Hematopoietic multipotent progenitor cell treated with erythropoietin and hydrocortisone succinate and interleukin-3 and kit ligand, for 8 days (in vitro differentiated cells): ENCODE results near the gene MED12.

Source experiments
- DNase-seq: peaks from one replicate; pipeline ENCODE4 v3.0.0-alpha.2; 2015

The MED12 gene

GRCh38 chrX:71107762-71108360, 10.5 kb upstream of the MED12 start:
- DNase-seq, result peak; percentile 67

DNA sequence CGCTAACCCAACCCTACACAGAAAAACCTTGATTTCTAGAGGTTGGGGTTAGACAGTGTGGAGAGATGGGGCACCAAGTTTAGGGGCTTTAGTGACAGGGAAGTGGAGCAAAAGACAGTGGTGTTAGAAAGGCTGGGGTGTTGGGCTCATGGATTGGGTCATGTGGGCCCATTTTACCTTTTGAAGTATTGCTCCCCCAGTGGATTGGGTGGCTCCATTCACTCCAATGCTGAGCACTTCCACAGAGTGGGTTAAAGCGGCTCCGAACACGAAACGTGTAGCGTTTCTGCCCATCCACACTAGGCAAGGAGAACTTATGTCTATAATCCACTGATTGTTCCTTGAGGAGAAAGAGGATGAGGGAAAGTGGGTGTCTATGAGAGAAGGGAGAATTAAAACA, 9.3 kb upstream of the MED12 start:
- no peak for DNase-seq

- DNase-seq, result peak; percentile 68
Measured at GRCh38 chrX:71111141-71111843, 7.1 kb upstream of the MED12 start, which contains the start of gene IL2RG. IL2RG (minus strand) TSS chrX:71111577; CDS start chrX:71111539, 38 bp downstream.

GRCh38 chrX:71111921-71112431, 6.4 kb upstream of the MED12 start:
- no peak for DNase-seq

DNA sequence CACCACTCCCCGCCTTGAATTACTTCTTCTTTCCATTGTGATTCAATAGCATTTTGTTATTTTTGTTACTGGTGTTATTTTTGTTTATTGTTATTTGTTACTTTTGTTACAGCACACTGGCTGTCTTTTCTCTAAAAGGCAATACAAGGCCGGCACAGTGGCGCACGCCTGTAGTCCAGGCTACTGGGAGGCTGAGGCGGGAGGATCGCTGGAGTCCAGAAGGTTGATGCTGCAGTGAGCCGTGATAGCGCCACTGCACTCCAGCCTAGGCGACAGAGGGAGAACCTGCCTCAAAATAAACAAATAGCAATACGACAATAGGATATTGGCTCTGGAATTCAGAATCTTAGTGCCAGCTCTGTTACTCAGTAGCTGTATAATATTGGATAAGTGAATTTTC, 1.0 kb upstream of the MED12 start:
- DNase-seq, result no peak

DNA sequence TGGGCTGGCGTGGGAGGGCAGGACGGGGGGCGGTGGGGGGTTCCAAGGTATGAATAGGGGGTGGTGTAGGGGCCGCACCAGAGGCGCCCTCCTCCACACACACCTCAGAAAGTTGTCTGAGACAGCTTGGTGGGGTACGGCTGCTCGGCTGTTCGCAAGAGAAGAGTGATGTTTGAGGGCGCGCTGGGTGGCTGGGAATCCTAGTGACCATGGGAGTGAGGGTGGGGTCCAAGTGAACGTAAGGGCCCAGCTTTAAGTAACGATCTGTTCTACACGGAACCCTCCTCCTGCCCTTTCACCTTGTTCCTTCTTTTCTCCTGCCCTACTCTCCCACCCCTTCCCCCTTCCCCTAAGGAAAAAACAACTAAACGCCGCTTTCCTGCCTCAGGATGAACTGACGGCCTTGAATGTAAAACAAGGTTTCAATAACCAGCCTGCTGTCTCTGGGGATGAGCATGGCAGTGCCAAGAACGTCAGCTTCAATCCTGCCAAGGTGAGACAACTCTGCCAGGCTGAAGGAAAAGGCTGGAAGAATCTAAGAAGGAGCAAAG, 664 bp downstream of the MED12 start:
- no peak for DNase-seq

- DNase-seq, result no peak
Measured at GRCh38 chrX:71128166-71128833, 9.9 kb downstream of the MED12 start.

- peak; percentile 79 for DNase-seq
Measured at GRCh38 chrX:71128915-71129765, 10.7 kb downstream of the MED12 start.

DNA sequence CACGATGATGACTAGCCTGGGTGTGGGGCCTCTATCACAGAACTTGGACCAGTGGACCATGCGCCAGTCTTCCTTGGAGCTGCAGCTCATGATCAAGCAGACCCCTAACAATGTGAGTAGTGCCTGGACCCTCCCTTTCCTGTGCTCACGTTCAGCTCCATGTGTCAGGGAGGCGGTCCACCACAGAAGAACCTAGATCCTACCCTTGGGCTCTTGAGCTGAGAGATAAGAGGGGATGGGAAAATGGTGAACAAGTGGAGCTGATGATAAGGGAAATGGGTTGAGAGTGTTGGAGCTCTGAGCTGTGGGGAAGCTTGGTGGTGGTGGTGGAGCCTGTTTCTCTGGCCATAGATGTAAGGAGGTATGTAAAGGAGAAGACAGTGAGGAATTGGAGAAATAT, 13.1 kb downstream of the MED12 start:
- DNase-seq, result peak; percentile 91

DNA sequence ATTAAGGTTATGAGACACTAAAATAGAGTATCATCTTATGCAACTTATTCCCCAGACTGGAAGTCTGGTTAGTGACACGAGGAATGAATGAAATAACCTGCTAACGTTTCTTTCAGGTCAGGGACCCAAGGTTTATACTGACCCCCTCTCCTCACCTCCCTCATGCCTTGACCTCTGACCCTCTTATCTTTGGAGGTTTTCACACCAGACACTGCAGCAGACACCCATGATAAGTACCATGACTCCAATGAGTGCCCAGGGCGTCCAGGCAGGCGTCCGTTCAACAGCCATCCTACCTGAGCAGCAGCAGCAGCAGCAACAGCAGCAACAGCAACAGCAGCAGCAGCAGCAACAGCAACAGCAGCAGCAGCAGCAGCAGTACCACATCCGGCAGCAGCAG, 22.0 kb downstream of the MED12 start:
- DNase-seq, result no peak

- peak; percentile 61 for DNase-seq
Measured at GRCh38 chrX:71143508-71143907, 25.1 kb downstream of the MED12 start.

DNA sequence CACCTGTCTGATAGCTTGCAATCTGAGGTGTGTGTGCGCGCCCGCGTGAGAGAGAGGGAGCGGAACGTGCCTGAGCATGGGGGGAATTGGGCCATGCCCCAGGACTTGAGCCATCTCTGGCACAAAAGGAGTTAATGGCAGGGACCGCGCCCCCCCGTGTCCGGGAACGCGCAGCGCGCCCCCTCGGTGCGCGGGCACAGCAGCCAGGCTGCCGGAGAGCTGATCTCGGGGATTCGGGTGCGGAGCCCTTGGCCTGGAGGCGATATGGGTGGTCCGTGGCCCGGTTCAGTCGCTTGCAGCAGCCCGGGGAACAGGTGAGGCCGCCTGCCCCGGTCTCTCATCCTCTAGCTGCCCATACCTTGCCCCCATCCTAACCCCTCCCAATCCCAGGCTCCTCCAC, 26.3 kb downstream of the MED12 start, which contains the start of gene NLGN3:
NLGN3 (plus strand) TSS at position 191 of the 400 bp plus-strand sequence. CDS start 2,909 bp downstream, outside the sequence.
- DNase-seq, result no peak

GRCh38 chrX:71147496-71148277, 29.3 kb downstream of the MED12 start:
- DNase-seq, result no peak

DNA sequence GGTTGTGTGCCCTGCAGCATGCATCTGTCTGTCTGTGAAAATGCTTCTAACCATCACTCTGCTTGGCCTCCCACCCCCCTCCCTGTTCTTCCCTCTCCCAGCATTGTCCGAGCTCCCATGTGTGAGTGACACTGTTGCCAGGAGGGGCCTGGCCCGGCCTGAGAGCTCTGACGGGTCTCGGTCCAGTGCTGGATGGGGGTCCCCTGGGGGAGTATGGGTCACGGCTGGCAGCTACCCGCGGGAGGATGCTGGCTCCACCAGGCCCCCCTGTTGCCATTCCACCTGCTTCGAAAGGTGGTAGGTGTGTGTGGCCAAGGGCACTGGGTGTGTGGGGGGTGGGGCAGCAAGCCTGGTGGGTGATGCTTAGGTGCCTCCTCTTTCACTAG, 29.9 kb downstream of the MED12 start:
- DNase-seq, result no peak

DNA sequence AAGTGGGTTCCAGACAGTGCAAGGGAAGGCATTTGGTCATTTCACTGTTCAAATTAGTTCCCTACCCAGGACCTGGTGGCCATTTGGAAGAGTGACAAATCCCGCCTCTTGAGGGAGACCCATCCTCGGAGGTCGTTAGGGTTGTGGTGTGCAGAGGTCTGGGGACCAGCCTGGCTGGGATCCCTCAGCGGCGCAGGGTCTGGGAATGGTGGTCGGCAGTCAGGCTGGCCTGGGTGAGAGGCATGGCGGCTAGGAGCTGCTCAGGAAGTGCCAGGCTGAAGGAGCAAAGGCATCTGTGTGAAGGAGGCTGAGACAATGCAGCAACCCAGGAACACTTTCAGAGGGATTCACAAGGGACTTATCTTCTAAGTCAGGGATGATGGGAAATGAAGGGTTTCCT, 33.0 kb downstream of the MED12 start:
- no peak for DNase-seq

- DNase-seq, result no peak
Measured at GRCh38 chrX:71154196-71154595, 35.8 kb downstream of the MED12 start.

DNA sequence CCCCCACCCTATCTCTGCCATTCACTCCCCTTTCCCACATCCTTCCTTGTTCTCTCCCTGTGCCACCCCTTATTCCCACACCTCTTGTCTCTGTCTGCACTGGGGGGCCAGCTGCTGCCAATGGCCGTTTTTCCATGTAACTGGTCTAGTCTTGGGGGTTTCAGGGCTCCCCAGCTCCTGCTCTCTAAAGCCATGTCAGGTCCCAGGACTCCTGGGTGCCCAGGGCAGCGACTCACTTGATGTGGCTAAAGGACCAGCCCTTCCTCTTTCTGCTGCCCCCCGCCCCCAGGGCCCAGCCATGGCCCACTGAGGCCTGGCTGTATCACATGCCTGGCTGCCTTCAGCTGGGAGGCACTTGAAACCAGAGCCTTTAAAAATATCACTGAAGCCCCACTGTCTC, 36.2 kb downstream of the MED12 start:
- DNase-seq, result no peak

DNA sequence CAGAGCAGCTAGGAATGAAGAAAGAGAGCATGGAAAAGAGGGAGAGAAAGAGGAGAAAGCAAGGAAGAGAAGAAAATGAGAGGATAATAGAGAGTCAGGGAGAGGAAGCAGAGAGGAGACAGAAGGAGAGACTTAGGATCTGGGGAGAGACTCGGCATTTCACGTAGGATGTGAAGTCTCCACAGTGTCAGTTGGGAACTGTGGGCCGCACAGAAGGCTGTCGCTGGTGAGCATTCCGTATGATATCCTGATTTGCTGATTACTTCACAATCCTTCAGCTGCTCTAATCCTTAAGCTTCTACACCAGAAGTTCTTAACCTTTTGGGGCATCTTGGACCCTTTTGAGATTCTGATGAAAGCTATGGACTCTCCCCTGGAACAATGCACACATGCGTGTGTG, 40.2 kb downstream of the MED12 start:
- no peak for DNase-seq

GRCh38 chrX:71159335-71159734, 40.9 kb downstream of the MED12 start:
- no peak for DNase-seq

GRCh38 chrX:71160475-71160874, 42.1 kb downstream of the MED12 start:
- DNase-seq, result no peak

GRCh38 chrX:71162981-71163380, 44.6 kb downstream of the MED12 start:
- no peak for DNase-seq

- no peak for DNase-seq
Measured at GRCh38 chrX:71164071-71164470, 45.7 kb downstream of the MED12 start.
